Stimulated activated memory B cell treated with anti-CD40 and anti-IgM and Interleukin-4, amounts not matched to agents 10 μg/mL and 1 μg/mL and 100 μg/mL, for 72 hours (primary cell): ENCODE measurements around the gene TIMP2.
A peak's percentile ranks its signal among the peaks of the same experiment; 100 is the strongest.
"Not testable (repeated sequence)": the region's sequence is repeated elsewhere in the genome, so short reads cannot be mapped to it uniquely, and the experiment has no call there.

Experiments
- ATAC-seq: fragments of 150-1000 bp; cut with Tn5 transposase; 2 replicates; pipeline ENCODE4 v1.10.0; 2021
- H3K27ac Mint-ChIP-seq: one replicate; pipeline ENCODE4 v1.8.0; 2022; ENCODE audit warnings: mild to moderate bottlenecking, mixed read lengths
- H3K27me3 Mint-ChIP-seq: one replicate; pipeline ENCODE4 v1.8.0; 2022; ENCODE audit warnings: mixed read lengths
- H3K36me3 Mint-ChIP-seq: one replicate; pipeline ENCODE4 v1.8.0; 2022; ENCODE audit warnings: mixed read lengths
- H3K4me1 Mint-ChIP-seq: one replicate; pipeline ENCODE4 v1.8.0; 2022; ENCODE audit warnings: mixed read lengths
- H3K4me3 Mint-ChIP-seq: one replicate; pipeline ENCODE4 v1.8.0; 2022; ENCODE audit warnings: mild to moderate bottlenecking, moderate library complexity, mixed read lengths
- H3K9me3 Mint-ChIP-seq: one replicate; pipeline ENCODE4 v1.8.0; 2022; ENCODE audit warnings: mixed read lengths

The TIMP2 gene

GRCh38 chr17:78925234-78925633 is at the start of gene TIMP2:
Gene TIMP2, minus strand, starts transcription at chr17:78925387. Its CDS starts 299 bp downstream, at chr17:78925088.
- Mint-ChIP-seq H3K27ac (peak within 1 kb of the TSS; percentile 81), H3K9me3 (no peaks in the 10 kb centered on the region), H3K36me3 (no peaks in the 10 kb centered on the region), H3K4me1 (peaks cover 18% of the 10 kb centered on the region), H3K27me3 (peaks cover 30% of the 10 kb centered on the region), H3K4me3 (peak within 1 kb of the TSS; percentile 76)
- peak; percentile 63 for ATAC-seq

DNA sequence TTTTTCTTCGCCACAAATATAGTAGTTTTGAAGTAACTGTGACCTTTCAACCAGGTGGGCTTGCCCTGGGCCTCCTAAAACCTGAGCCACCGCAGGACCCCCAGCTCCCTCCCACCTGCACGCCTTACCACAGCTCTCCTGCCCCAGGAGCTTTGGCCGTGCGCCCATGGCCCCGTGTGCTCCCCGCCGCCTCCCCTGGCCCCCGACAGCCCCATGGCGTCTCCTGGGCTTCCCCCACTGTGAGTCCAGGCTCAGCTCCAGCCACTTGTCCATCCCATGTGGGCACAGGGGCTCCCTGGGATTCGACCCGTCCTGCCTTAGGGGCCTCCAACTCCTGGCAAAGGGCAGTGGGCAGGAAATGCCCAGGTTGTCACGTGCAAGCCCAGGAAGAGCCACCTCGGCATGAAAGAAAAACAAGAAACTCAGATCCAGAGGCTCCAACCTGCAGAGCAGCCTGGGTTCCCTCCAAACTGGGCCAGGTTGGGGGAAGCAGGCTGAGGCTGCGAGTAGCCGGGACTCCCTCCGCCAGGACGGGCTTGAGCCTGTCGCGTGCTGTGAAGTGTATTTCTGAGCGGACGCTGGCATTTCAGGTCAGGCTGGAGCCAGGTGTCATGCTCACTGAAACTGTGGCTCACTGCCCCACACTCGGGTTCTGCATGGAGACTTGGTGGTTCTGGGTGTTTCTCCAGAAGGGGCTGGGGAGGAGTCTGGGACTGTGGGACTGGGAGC is 48.8 kb upstream of the TIMP2 start:
- no peaks in the 10 kb centered on the region for H3K9me3 Mint-ChIP-seq
- no peak overlapping the region for H3K4me3 Mint-ChIP-seq
- H3K4me1 Mint-ChIP-seq = peaks cover 31% of the 10 kb centered on the region
- peaks cover 32% of the 10 kb centered on the region for H3K27me3 Mint-ChIP-seq
- H3K27ac Mint-ChIP-seq = no peak overlapping the region
- no peak for ATAC-seq
- no peaks in the 10 kb centered on the region for H3K36me3 Mint-ChIP-seq

DNA sequence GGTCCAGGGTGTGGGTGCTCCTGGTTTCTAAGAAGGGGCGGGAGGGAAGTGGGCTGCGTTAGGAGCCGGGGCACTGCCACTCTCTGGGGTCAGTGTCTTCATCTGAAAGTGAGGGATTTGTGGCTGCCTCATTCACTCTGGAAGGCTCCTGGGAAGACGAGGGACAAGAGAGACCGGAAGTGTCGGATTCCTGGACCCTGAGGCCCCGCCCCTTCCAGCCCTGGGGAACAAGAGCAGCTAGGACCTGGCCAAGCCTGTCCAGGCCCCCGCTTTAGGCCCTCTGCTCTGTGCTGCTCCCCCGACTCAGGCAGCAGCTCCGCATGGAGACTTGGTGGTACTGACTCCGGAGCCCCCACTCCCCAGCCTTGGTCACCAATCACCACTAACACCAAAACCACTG is 48.0 kb upstream of the TIMP2 start:
- Mint-ChIP-seq H3K9me3 (no peaks in the 10 kb centered on the region), H3K36me3 (no peaks in the 10 kb centered on the region)

DNA sequence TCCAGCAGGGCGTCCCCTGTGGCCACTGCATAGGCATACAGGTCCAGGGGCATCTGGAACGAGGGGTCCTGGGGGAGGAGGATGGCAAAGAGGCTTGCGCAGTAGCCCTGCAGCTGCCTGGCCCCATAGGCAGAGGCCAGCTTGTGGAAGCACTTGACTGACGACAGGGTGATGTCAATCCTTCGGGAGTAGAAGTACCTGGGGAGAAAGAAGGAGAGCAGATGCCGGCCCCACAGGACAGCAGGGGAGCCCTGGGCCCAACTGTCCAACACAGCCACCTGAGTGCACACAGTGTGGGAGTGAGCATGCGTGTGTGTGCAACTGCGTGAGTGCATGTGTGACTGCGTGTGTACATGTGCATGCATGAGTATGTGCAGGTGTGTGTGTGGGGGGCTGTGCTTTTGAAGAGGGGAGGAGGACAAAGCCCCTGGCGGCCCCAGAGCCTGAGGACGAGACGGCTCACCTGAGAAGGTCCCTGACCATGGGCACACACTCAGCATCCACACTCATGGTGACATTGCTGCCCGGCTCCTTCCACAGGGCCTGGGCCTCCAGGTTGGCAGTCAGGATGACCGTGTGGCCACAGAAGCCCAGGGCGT is 47.4 kb upstream of the TIMP2 start:
- H3K9me3 Mint-ChIP-seq = no peaks in the 10 kb centered on the region
- H3K27ac Mint-ChIP-seq = no peak overlapping the region
- ATAC-seq = no peak
- peaks cover 28% of the 10 kb centered on the region for H3K4me1 Mint-ChIP-seq
- peaks cover 41% of the 10 kb centered on the region for H3K27me3 Mint-ChIP-seq
- no peaks in the 10 kb centered on the region for H3K36me3 Mint-ChIP-seq
- no peak overlapping the region for H3K4me3 Mint-ChIP-seq

More for the DNA sequence above, 48.0 kb upstream of the TIMP2 start:
- Mint-ChIP-seq H3K27me3 (peaks cover 38% of the 10 kb centered on the region), H3K4me3 (no peak overlapping the region), H3K4me1 (peaks cover 31% of the 10 kb centered on the region), H3K27ac (no peak overlapping the region)
- ATAC-seq = no peak

DNA sequence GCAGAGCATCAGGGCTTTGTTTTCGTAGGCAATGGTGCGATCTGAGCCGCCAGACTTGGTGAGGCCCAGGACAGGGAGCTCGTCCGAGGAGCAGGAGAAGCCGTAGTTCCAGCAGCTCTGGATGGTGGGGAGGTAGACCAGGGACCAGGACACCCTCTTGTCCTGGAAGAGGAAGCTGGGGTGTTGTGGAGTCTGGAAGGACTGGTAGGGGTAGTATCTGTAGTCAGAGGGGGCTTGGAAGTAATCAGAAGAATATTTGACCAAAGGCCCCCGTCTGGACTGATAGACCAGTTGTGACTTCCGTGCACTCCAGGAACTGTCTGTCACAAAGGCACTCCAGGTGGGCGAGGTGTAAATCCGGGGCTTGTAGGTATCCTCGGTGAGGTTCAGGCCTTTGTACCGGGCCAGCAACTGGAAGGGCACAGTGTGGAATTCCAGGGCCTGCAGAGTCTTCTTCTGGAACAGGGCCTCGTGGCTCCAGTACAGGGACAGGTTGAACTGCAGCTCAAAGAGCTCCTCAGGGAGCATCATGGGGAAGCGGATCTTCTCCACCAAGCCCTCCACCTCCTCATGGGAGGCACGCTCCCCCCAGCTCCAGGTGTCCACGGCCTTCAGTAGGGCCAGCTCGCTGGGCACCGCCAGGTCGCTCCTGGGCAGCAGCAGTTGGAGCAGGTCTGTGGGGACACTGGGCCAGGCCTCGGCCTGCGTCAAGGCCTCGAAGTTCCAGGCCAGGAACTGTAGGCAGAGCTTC is 46.7 kb upstream of the TIMP2 start:
- no peak for ATAC-seq
- Mint-ChIP-seq H3K4me3 (no peak overlapping the region), H3K27ac (peak overlapping the region; percentile 36)

GRCh38 chr17:78970834-78971755 is 45.9 kb upstream of the TIMP2 start:
- peaks cover 24% of the 10 kb centered on the region for H3K4me1 Mint-ChIP-seq
- H3K27me3 Mint-ChIP-seq = peaks cover 43% of the 10 kb centered on the region
- no peak overlapping the region for H3K4me3 Mint-ChIP-seq
- H3K9me3 Mint-ChIP-seq = no peaks in the 10 kb centered on the region
- H3K27ac Mint-ChIP-seq = peak overlapping the region; percentile 36
- no peak for ATAC-seq
- no peaks in the 10 kb centered on the region for H3K36me3 Mint-ChIP-seq

More for the DNA sequence above, 46.7 kb upstream of the TIMP2 start:
- Mint-ChIP-seq H3K36me3 (no peaks in the 10 kb centered on the region), H3K9me3 (no peaks in the 10 kb centered on the region), H3K4me1 (peaks cover 27% of the 10 kb centered on the region), H3K27me3 (peaks cover 41% of the 10 kb centered on the region)

- H3K4me1 Mint-ChIP-seq = peaks cover 31% of the 10 kb centered on the region
- H3K36me3 Mint-ChIP-seq = no peaks in the 10 kb centered on the region
- no peak overlapping the region for H3K4me3 Mint-ChIP-seq
- no peak overlapping the region for H3K27ac Mint-ChIP-seq
- peaks cover 43% of the 10 kb centered on the region for H3K27me3 Mint-ChIP-seq
- no peaks in the 10 kb centered on the region for H3K9me3 Mint-ChIP-seq
- no peak for ATAC-seq
These were observed 44.7 kb upstream of the TIMP2 start for GRCh38 chr17:78969865-78970264.

DNA sequence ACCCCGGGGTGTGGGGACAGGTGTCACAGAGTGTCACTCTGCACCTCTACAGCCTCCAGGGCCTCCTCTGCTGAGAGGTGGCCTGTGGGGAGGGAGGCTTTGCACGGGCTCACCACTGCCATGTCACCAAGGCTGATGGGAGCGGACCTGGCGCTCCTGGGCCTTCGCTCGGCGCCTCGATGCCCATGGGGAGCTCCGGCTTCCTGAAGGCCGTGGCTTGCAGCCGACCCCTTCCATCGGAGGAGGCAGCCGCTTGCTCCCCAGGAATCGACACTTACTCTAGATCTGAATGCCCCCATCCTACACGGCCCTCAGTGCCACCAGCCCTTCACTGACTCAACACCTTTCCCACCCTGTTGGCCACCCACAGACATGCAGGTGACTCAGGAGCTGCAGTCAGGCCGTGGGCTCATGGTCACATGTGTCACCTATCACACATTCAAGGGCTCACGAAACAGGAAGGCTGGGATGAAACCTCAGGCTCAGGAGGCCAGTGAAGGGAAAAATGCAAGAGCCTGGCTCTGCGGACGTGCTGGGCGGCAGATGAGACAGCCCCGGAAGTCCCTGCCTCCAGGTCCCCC is 42.7 kb upstream of the TIMP2 start:
- Mint-ChIP-seq H3K4me3 (no peak overlapping the region), H3K27ac (no peak overlapping the region), H3K36me3 (no peaks in the 10 kb centered on the region), H3K9me3 (no peaks in the 10 kb centered on the region), H3K27me3 (peaks cover 43% of the 10 kb centered on the region), H3K4me1 (peaks cover 36% of the 10 kb centered on the region)
- ATAC-seq = no peak

DNA sequence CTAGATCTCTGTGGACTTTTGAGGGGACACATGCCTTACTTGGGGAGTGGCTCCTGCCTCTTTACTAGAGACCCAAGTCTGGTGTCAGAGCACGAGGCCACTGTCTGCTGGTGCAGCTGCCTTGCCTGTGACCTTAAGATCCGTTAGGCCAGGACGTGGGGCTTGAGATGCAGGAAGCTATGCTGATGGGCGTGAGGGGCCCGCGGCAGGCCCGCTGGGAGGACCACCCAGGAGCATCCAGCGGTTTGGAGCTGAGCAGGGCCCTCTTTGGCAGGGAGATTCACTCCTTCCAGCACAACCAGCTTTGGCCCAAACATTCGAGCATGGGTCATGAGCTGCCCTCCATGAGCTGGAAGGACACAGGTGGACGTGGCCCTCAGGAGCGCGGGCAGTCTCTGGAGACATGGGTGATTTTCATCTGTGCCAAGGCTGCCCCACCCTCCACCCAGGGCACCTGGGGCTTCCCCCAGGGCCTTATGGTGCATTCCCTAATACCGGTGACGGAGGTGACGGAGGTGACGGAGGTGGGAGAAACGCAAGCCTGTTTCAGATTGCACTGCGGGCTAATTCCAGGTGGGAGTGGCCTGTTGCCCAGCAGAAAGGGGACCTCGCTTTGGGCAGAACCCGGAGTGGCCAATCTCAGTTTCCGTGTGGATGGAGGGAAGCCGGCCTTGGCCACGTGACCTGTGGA is 41.9 kb upstream of the TIMP2 start:
- no peak for ATAC-seq
- Mint-ChIP-seq H3K36me3 (no peaks in the 10 kb centered on the region), H3K27ac (no peak overlapping the region), H3K4me3 (no peak overlapping the region), H3K27me3 (peaks cover 43% of the 10 kb centered on the region), H3K4me1 (peaks cover 36% of the 10 kb centered on the region), H3K9me3 (no peaks in the 10 kb centered on the region)

DNA sequence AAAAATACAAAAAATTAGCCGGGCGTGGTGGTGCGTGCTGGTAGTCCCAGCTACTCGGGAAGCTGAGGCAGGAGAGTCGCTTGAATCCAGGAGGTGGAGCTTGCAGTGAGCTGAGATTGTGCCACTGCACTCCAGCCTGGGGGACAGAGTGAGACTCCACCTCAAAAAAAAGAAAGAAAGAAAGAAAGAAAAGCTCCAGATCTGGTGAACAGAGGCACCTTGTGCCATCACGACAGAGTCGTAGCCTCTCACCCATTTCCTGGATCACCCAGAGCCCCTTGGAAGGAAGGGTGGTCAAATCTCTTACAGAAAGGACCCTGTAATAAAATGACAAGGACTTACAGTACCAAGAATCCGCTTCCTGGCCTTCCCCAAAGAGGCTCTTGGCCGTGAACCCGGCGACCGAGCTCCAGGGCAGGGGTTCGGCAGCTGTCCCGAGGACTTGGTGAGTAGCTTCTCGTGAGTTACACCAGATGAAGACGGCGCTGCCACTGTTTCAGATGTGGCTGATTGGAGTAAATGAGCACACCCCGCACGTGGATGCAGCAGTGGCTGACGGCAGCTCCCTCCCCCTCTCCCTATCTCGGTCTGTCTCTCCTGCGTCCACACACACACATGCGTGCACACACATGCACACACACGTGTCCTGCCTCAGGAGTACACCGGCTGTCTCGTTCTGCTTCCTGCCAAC is 41.1 kb upstream of the TIMP2 start:
- Mint-ChIP-seq H3K9me3 (no peaks in the 10 kb centered on the region), H3K4me3 (no peak overlapping the region), H3K27ac (no peak overlapping the region), H3K27me3 (peaks cover 38% of the 10 kb centered on the region), H3K36me3 (no peaks in the 10 kb centered on the region), H3K4me1 (peaks cover 32% of the 10 kb centered on the region)
- ATAC-seq = no peak

- Mint-ChIP-seq H3K27ac (no peak overlapping the region), H3K4me3 (no peak overlapping the region), H3K36me3 (no peaks in the 10 kb centered on the region), H3K27me3 (peaks cover 30% of the 10 kb centered on the region), H3K4me1 (peaks cover 28% of the 10 kb centered on the region), H3K9me3 (no peaks in the 10 kb centered on the region)
- no peak for ATAC-seq
These were observed 40.3 kb upstream of the TIMP2 start for GRCh38 chr17:78965491-78965924.

DNA sequence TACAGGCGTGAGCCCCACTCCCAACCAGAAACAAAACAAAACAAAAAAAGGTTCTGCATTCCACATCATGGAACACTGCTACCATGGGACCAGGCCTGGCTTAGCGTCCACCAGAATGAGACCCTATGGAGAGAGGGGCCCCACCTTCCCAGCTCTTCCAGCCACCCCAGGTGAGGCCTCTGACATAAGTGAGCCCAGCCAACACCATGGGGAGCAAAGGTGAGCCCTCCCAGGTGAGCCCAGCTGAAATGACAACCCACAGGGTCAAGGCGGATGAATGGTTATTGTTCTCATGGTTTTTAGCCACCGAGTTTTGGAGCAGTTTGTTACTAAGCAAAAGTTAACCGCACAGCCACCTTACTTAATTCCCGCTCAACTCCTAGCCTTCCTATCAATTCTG is 38.2 kb upstream of the TIMP2 start:
- no peak overlapping the region for H3K27ac Mint-ChIP-seq
- no peak for ATAC-seq
- H3K9me3 Mint-ChIP-seq = no peaks in the 10 kb centered on the region
- no peaks in the 10 kb centered on the region for H3K36me3 Mint-ChIP-seq
- H3K27me3 Mint-ChIP-seq = peaks cover 19% of the 10 kb centered on the region
- H3K4me1 Mint-ChIP-seq = peaks cover 28% of the 10 kb centered on the region
- no peak overlapping the region for H3K4me3 Mint-ChIP-seq

DNA sequence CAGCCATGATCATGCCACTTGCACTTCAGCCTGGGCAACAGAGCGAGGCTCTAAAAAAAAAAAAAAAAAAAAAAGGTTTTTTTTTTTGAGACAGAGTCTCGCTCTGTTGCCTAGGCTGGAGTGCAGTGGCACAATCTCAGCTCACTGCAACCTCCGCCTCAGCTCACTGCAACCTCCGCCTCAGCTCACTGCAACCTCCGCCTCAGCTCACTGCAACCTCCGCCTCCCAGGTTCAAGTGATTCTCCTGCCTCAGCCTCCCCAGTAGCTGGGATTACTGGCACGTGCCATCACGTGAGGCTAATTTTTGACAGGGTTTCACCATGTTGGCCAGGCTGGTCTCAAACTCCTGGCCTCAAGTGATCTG is 37.8 kb upstream of the TIMP2 start:
- not testable (repeated sequence) for H3K27ac Mint-ChIP-seq, H3K4me3 Mint-ChIP-seq, H3K9me3 Mint-ChIP-seq, H3K36me3 Mint-ChIP-seq, ATAC-seq
- peaks cover 28% of the 10 kb centered on the region for H3K4me1 Mint-ChIP-seq
- H3K27me3 Mint-ChIP-seq = peaks cover 15% of the 10 kb centered on the region
